Activated naive CD4-positive, alpha-beta T cell treated with anti-CD3 and anti-CD28 coated beads, Interleukin-2, amount 50 U/mL, for 24 hours (primary cell): ENCODE measurements around the gene ROR1.

ENCODE experiments used
- H3K27ac Mint-ChIP-seq: one replicate; pipeline ENCODE4 v1.8.0; 2021; ENCODE audit warnings: mild to moderate bottlenecking, mixed read lengths
- H3K27me3 Mint-ChIP-seq: one replicate; pipeline ENCODE4 v1.8.0; 2021; ENCODE audit warnings: mixed read lengths
- H3K36me3 Mint-ChIP-seq: one replicate; pipeline ENCODE4 v1.8.0; 2021; ENCODE audit warnings: mixed read lengths
- H3K4me1 Mint-ChIP-seq: one replicate; pipeline ENCODE4 v1.8.0; 2021; ENCODE audit warnings: mixed read lengths
- H3K4me3 Mint-ChIP-seq: one replicate; pipeline ENCODE4 v1.8.0; 2021; ENCODE audit warnings: mild to moderate bottlenecking, mixed read lengths
- H3K9me3 Mint-ChIP-seq: one replicate; pipeline ENCODE4 v1.8.0; 2021; ENCODE audit warnings: mixed read lengths

Gene ROR1

GRCh38 chr1:63843010-63843409 lies 69.2 kb downstream of the ROR1 start:
- Mint-ChIP-seq H3K9me3 (no peaks in the 10 kb centered on the region), H3K36me3 (no peaks in the 10 kb centered on the region), H3K4me3 (no peak overlapping the region), H3K27me3 (peaks cover 5% of the 10 kb centered on the region), H3K27ac (no peak overlapping the region), H3K4me1 (no peaks in the 10 kb centered on the region)

- H3K36me3 Mint-ChIP-seq, result no peaks in the 10 kb centered on the region
- no peaks in the 10 kb centered on the region for H3K4me1 Mint-ChIP-seq
- peaks cover 5% of the 10 kb centered on the region for H3K27me3 Mint-ChIP-seq
- H3K27ac Mint-ChIP-seq, result no peak overlapping the region
- no peak overlapping the region for H3K4me3 Mint-ChIP-seq
- no peaks in the 10 kb centered on the region for H3K9me3 Mint-ChIP-seq
Measured at GRCh38 chr1:63843884-63844283, 70.1 kb downstream of the ROR1 start.

DNA sequence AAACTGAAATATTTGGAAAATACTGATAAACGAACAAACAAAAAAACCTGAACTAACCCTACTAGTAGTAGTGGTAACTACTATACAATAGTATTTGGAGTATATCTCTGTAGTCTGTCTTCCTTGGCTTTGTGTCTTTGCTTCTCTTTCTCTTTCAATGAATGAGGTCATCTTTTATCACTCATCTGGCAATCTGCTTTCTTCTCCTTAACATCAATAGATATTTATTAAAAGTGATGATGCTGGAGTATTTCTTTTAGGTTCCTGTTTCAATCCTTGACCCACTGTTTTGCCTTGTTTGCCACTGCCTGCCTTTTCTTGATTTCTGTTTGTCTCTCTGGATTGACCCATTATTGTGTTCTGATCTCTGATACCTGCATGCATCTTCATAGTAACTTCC lies 71.5 kb downstream of the ROR1 start:
- Mint-ChIP-seq H3K36me3 (no peaks in the 10 kb centered on the region), H3K4me3 (no peak overlapping the region), H3K4me1 (no peaks in the 10 kb centered on the region), H3K27me3 (peaks cover 3% of the 10 kb centered on the region), H3K9me3 (no peaks in the 10 kb centered on the region), H3K27ac (no peak overlapping the region)

- no peak overlapping the region for H3K4me3 Mint-ChIP-seq
- no peaks in the 10 kb centered on the region for H3K4me1 Mint-ChIP-seq
- H3K27ac Mint-ChIP-seq, result no peak overlapping the region
- no peaks in the 10 kb centered on the region for H3K36me3 Mint-ChIP-seq
- H3K9me3 Mint-ChIP-seq, result no peaks in the 10 kb centered on the region
- H3K27me3 Mint-ChIP-seq, result peaks cover 4% of the 10 kb centered on the region
Measured at GRCh38 chr1:63847308-63847910, 73.6 kb downstream of the ROR1 start.

DNA sequence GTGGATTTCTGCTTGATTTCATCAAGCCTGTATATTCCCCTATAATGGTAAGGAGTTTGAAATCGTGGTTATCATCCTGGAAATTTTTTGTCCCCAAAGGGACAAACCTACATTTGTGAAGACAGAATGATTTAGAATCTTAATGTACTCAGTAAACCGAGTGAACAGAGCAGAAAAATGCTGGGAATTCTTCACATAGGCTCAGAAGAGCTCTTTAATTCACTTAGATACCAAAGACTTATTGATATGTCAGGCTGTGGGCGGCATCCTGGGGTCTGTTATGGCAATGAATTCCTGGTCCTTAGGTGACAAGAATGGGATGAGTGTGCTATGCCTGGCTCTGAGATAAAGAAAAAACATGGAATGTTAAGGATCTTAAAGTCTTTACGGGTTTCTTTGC lies 74.9 kb downstream of the ROR1 start:
- Mint-ChIP-seq H3K27ac (no peak overlapping the region), H3K36me3 (no peaks in the 10 kb centered on the region), H3K27me3 (peaks cover 5% of the 10 kb centered on the region), H3K4me1 (no peaks in the 10 kb centered on the region), H3K9me3 (no peaks in the 10 kb centered on the region), H3K4me3 (no peak overlapping the region)

- Mint-ChIP-seq H3K4me3 (no peak overlapping the region), H3K27me3 (peaks cover 5% of the 10 kb centered on the region), H3K36me3 (no peaks in the 10 kb centered on the region), H3K9me3 (no peaks in the 10 kb centered on the region), H3K4me1 (no peaks in the 10 kb centered on the region), H3K27ac (no peak overlapping the region)
Measured at GRCh38 chr1:63849149-63849548, 75.3 kb downstream of the ROR1 start.

GRCh38 chr1:63854091-63854490 lies 80.3 kb downstream of the ROR1 start:
- Mint-ChIP-seq H3K4me1 (no peaks in the 10 kb centered on the region), H3K36me3 (no peaks in the 10 kb centered on the region), H3K9me3 (peaks cover 11% of the 10 kb centered on the region), H3K4me3 (no peak overlapping the region), H3K27ac (no peak overlapping the region), H3K27me3 (peaks cover 2% of the 10 kb centered on the region)

GRCh38 chr1:63855942-63856341 lies 82.1 kb downstream of the ROR1 start:
- Mint-ChIP-seq H3K27me3 (peaks cover 2% of the 10 kb centered on the region), H3K36me3 (no peaks in the 10 kb centered on the region), H3K9me3 (peaks cover 11% of the 10 kb centered on the region), H3K4me1 (no peaks in the 10 kb centered on the region), H3K4me3 (no peak overlapping the region), H3K27ac (no peak overlapping the region)

DNA sequence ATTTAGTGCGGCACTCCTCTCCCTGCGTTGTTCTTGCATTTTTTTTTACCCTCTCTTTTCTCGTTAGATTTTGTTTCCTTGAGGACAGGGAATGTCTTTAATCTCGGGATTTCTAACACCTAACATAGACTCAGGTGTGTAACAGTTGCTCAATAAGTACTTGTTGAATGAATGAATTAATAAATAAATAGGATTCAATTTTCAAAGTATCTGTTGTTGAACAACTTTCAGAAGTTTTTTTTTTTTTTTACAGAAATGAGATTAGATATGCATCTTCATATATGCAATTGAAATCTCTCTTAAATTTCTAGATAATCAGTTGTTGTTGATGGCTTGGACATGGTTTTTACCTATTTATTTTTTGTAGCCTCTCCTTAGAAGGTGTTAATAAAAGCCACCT lies 83.1 kb downstream of the ROR1 start:
- H3K4me3 Mint-ChIP-seq, result no peak overlapping the region
- H3K27me3 Mint-ChIP-seq, result peaks cover 2% of the 10 kb centered on the region
- no peaks in the 10 kb centered on the region for H3K36me3 Mint-ChIP-seq
- H3K9me3 Mint-ChIP-seq, result peaks cover 11% of the 10 kb centered on the region
- peak overlapping the region; percentile 43 for H3K27ac Mint-ChIP-seq
- no peaks in the 10 kb centered on the region for H3K4me1 Mint-ChIP-seq

- Mint-ChIP-seq H3K27me3 (peaks cover 1% of the 10 kb centered on the region), H3K4me1 (no peaks in the 10 kb centered on the region), H3K4me3 (no peak overlapping the region), H3K36me3 (no peaks in the 10 kb centered on the region), H3K27ac (no peak overlapping the region), H3K9me3 (peaks cover 11% of the 10 kb centered on the region)
Measured at GRCh38 chr1:63857478-63857877, 83.7 kb downstream of the ROR1 start.

DNA sequence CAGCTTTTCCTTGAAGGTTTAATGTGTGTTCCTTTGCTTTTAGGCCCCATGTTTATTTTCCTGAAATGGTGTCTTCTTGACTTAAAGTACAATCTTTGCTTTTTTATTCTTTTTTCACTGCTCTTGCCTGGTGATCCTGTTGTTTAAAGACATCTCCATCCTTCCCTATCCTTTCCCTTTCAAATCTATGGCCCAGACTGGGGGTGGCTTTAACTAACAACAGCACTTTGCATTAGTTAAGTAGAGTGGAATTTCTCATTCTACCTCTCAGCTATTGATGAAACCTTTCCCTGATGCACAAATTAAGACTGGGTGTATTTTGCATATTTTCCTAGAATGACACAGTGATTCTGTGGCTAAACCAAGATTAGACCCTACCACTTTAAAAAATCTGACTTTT lies 84.3 kb downstream of the ROR1 start:
- H3K36me3 Mint-ChIP-seq, result no peaks in the 10 kb centered on the region
- no peak overlapping the region for H3K27ac Mint-ChIP-seq
- H3K4me1 Mint-ChIP-seq, result no peaks in the 10 kb centered on the region
- peaks cover 11% of the 10 kb centered on the region for H3K9me3 Mint-ChIP-seq
- H3K27me3 Mint-ChIP-seq, result peaks cover 2% of the 10 kb centered on the region
- no peak overlapping the region for H3K4me3 Mint-ChIP-seq

DNA sequence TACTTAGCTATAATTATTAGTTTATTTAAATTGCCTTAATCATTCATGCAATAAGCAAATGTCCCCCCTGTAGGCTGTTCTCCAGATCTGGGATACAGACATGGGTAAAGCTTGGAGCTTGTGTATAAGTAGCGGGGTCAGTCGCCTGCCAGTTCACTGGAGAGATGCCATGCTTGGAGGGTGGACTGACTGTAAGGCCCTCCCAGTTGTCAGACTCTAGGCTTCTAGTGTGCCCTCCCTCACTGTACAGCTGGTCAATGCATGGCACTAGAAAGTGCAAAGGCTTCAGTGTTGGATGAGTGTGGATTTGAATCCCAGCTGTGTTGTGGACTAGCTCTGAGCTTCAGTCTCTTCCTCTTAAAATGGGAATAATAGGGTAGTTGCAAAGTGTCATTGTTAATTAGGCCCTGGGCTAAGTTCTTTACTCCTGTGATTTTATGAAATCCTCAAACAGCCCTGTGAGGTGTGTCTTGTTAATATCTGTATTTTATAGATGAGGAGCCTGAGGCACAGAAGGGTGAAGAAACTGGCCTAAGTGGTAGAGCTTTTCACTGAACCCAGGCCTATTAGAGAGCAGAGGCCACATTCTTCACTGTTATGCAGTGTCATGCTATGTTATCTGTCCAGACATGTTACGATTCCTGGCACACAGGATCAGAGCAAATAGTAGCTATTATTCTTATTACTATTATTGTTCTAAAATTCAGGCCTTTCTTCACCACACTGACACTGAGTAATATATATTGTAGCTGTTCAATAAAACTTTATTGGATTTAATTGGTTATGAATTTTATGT lies 85.9 kb downstream of the ROR1 start:
- Mint-ChIP-seq H3K4me3 (no peak overlapping the region), H3K27me3 (peaks cover 1% of the 10 kb centered on the region), H3K4me1 (no peaks in the 10 kb centered on the region), H3K9me3 (peaks cover 11% of the 10 kb centered on the region), H3K27ac (no peak overlapping the region), H3K36me3 (no peaks in the 10 kb centered on the region)

GRCh38 chr1:63861052-63861691 lies 87.4 kb downstream of the ROR1 start:
- Mint-ChIP-seq H3K27ac (no peak overlapping the region), H3K27me3 (peaks cover 1% of the 10 kb centered on the region), H3K36me3 (no peaks in the 10 kb centered on the region), H3K9me3 (peaks cover 8% of the 10 kb centered on the region), H3K4me1 (no peaks in the 10 kb centered on the region), H3K4me3 (no peak overlapping the region)

DNA sequence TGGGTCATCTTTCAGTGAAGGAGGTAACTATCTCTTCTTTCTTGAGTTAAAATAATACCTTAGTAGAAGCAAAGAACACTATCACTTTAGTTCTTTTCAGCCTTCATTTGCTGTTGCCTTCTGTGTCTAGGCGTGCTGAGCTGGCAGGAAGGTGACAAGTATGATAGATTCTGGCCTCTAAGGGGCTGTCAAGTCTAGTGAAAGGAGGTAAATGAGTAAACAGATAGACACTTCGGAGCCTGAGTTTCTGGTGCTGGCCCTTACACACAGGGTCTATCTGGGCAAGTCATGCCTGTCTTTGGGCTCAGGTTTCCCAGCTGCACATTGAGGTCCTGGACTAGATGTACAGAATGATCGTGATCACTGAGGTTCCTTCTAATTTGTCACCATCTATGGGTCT lies 89.3 kb downstream of the ROR1 start:
- peaks cover 2% of the 10 kb centered on the region for H3K27me3 Mint-ChIP-seq
- no peak overlapping the region for H3K4me3 Mint-ChIP-seq
- H3K4me1 Mint-ChIP-seq, result no peaks in the 10 kb centered on the region
- H3K9me3 Mint-ChIP-seq, result no peaks in the 10 kb centered on the region
- H3K36me3 Mint-ChIP-seq, result no peaks in the 10 kb centered on the region
- no peak overlapping the region for H3K27ac Mint-ChIP-seq

DNA sequence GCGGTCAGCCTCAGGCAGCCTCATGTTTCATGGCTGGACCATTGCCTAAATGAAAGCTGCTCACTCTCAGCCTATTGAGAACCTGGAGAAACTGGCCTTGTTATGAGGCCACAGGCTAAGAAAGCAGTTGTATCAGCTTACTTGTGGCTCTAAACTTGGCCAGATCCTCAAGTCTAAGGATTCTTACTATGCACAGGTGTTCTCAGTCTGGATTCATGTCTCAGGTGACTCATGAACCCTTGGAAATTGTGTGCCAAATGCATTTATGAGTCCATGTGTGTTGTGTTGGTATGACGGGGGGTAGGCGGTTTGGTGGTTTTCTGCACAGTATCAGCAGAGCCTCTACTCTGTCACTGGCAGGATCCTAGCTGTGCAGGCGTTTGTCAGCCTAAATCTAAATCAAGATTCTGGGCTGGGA lies 90.4 kb downstream of the ROR1 start:
- H3K36me3 Mint-ChIP-seq, result no peaks in the 10 kb centered on the region
- H3K27ac Mint-ChIP-seq, result no peak overlapping the region
- no peaks in the 10 kb centered on the region for H3K4me1 Mint-ChIP-seq
- peaks cover 2% of the 10 kb centered on the region for H3K27me3 Mint-ChIP-seq
- no peaks in the 10 kb centered on the region for H3K9me3 Mint-ChIP-seq
- H3K4me3 Mint-ChIP-seq, result no peak overlapping the region

DNA sequence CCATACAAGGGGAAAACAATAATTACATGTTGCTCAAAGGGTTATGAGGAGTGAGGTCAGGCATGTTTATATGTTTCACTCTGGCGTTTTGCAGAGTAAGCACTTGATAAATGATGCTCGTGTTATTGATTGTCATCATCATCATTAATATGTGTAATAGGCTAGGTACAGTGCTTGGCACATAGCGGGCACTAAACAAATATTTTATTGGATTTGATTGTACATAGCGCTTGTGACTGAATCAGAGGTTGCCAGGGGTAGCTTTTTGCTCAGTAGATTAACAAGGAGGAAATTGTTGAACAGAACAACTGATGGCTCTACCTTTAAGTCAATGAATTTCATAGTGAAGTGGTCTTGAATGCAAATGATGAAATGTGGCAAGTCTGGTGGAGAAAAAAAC lies 91.7 kb downstream of the ROR1 start:
- Mint-ChIP-seq H3K4me3 (no peak overlapping the region), H3K27me3 (peaks cover 4% of the 10 kb centered on the region), H3K27ac (no peak overlapping the region), H3K9me3 (no peaks in the 10 kb centered on the region), H3K36me3 (no peaks in the 10 kb centered on the region), H3K4me1 (no peaks in the 10 kb centered on the region)
